ENCODE data around the gene RASGEF1C.
"Not testable (repeated sequence)": the region's sequence is repeated elsewhere in the genome, so short reads cannot be mapped to it uniquely, and the experiment has no call there.

RASGEF1C gene

GRCh38 chr5:180210961-180211760 is 2.1 kb upstream of the RASGEF1C start:
- DNase-seq = no peak

DNA sequence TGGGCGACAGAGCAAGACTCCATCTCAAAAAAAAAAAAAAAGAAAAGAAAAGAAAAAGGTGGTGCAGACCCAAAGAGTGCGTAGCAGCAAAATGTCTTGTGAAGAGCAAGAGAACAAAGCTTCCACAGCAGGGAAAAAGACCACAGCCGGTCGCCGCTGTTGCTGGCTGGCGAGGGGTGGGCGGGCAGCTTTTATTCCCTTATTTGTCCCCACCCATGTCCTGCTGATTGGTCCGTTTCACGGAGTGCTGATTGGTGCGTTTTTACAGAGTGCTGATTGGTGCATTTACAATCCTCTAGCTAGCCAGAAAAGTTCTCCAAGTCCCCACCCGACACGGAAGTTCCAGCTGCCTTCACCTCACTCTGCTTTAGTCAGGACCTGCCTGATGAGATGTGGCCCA is 1.1 kb upstream of the RASGEF1C start:
- DNase-seq = not testable (repeated sequence)

DNA sequence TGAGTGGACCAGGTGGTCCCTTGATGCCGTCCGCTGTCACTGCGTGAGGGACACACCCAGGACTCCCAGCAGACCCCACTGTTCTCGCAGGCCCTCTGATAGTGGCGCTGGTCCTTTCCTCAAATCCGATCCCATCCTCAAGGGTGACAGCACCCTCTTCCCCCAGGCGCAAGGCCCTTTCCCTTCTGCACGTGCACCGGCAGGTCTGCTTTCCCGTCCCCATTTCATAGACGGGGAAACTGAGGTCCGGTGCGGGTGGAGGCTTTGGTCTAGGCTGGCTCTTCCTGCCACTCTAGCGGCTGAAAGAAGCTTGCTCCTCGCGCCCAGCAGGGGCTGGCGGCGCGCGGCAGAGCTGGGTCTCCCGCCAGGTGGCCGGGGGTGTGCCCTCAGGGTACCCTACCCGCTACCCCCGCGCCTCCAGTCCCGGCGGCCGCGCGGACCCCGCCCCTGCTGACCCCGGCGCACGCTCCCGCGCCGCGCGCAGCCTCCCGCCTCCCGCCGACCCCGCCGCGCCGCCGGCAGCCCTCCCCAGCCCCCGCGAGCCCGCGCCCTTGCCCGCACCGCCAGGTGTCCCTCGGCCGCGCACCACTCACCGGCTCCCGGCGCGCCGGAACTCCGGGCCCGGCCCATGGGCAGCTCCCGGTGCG is 453 bp downstream of the RASGEF1C start:
- DNase-seq = no peak

- no peak for DNase-seq
Measured at GRCh38 chr5:180208038-180208434, 975 bp downstream of the RASGEF1C start.

DNA sequence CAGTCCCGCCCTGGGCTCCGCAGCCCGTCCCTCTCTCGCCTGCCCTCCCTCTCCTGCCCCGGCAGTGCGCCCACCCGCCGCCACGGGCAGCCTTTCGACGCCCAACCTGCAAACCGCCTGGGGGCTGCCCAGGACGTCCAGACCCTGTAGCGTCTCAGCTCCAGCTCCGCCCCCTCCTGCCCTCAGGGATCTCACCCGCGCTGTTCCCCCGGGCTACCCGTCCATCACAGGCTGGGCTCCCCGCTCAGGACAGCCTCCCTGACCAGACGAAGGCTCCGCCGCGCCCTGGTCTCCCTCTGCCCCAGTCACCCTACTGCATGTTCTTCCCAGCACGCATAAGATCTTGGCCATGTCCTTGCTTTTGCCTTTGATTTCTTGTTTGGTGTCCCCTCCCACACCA is 1.4 kb downstream of the RASGEF1C start:
- DNase-seq = no peak

DNA sequence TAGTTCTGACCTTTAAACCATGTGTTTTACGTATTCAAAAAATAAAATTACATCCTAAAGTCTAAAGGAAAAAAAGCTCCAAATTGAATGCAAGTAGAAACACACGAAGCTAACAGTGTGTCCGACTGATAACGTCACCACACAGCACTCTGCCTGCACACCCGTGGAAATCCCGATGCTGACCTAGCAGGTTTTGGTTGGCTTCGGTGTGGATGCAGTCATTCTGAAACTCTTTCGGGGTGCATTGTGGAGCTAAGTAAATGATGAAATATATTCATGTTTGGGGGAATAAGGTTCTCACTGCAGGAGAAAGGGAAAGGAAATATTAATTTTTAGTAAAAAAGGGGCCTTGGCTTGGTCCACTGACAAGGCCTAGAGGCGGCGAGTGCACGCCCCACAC is 2.0 kb downstream of the RASGEF1C start:
- DNase-seq = no peak

GRCh38 chr5:180205916-180206315 is 3.1 kb downstream of the RASGEF1C start:
- no peak for DNase-seq

- DNase-seq = no peak
Measured at GRCh38 chr5:180204276-180204819, 4.7 kb downstream of the RASGEF1C start.

DNA sequence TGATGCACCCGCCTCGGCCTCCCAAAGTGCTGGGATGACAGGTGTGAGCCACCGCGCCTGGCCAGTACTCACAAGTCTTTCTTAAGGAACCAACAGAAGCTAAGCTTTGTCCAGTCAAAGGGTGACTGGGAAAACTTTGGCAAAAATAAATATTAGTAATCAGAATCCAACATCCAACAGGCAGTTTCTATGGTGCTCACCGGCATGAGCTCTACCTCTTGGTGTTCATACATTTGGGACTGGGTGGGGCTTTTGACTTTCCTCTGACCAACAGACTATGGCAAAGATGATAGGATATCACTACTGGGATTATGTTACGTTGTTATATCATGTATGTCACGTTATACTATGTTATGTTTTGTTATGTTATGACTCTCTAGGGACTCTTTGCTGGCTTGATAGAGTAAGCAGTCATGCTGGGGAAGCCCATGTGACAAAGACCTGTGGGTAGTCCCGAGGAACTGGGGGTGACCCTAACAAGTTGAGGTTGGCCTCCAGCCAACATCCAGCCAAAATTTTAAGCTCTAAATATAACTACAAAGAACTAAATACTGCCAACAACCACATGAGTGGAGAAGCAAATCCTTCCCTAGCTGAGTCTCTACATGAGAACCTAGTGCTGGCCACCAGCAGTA is 6.0 kb downstream of the RASGEF1C start:
- DNase-seq = no peak

DNA sequence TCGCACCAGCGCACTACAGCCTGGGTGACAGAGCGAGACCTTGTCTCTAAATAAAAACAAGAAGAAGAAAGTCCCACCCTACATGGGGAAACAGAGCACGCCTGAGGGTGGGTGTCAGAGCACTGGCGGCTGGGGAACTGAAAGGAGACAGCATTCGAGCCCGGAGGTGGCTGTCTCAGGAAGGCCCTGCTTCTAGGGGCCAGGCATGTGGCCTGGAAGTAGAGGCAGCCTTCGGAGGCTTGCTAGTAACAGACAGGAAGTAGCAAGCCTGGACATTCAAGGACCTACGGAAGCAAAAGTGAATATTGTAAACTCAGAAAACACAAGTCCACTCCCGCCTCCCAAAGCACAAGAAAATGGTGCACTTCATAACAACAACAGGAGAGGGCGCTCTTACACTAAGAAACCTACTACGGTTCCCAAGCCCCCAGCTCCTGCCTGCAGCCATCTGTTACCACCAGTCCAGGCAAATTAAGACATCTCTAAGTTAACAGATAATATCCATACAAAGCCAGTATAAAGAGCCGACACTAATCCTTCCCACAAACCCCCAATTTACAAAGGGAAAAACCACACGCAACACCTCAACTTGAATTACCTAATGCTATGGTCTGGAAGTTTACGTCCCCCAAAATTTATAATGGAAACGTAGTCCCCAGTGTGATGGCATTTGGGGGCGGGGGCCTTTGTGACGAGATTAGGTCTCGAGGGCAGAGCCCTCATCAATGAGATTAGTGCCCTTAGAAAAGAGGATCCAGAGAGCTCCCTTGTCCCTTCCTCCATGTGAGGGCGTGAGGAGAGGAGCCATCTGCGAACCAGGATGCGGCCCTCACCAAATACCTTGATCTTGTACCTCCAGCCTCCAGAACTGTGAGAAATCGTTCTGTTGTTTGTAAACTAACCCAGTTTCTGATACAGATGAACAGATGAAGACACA is 7.7 kb downstream of the RASGEF1C start:
- no peak for DNase-seq

DNA sequence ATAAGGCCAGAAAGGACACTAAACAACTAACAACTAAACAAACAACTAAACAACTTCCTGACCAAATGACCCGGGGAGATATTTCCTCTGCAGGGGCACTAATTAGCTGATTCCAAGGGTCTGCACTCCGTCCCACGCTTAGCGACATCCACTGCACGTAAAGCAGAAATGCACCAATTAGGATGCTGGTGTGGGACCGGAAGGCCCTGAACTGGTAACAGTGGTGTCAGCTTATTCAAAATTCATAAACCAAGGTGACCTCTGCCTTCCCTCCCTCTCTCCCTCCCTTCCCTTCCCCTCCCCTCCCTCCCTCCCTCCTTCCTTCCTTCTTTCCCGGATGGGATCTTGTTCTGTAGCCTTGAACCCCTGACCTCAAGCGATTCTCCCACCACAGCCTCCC is 9.6 kb downstream of the RASGEF1C start:
- no peak for DNase-seq

GRCh38 chr5:180198208-180198607 is 10.8 kb downstream of the RASGEF1C start:
- DNase-seq = no peak

- no peak for DNase-seq
Measured at GRCh38 chr5:180197016-180197702, 11.9 kb downstream of the RASGEF1C start.

- no peak for DNase-seq
Measured at GRCh38 chr5:180194410-180195345, 14.3 kb downstream of the RASGEF1C start.

GRCh38 chr5:180193749-180194375 is 15.1 kb downstream of the RASGEF1C start:
- DNase-seq = no peak

GRCh38 chr5:180191716-180192115 is 17.3 kb downstream of the RASGEF1C start:
- no peak for DNase-seq

- no peak for DNase-seq
Measured at GRCh38 chr5:180187767-180188166, 21.2 kb downstream of the RASGEF1C start.

DNA sequence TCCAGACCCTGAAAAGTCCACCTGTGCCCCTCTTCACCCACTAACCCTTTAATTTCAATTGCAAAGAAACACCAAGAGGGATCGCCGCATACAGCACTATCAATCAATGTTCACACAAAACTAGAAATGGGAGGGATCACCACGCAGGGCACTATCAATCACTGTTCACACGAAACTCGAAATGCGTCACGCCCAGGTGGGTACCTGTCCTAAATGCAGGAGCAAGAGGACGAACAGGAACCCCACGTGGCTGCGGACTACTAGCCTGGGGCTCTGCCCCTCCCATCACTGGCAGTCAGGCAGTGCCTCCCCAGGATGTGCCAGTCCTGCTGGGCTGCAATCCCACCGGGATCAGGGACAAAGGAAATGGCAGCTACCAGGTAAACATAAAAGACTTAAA is 28.2 kb downstream of the RASGEF1C start:
- DNase-seq = no peak

DNA sequence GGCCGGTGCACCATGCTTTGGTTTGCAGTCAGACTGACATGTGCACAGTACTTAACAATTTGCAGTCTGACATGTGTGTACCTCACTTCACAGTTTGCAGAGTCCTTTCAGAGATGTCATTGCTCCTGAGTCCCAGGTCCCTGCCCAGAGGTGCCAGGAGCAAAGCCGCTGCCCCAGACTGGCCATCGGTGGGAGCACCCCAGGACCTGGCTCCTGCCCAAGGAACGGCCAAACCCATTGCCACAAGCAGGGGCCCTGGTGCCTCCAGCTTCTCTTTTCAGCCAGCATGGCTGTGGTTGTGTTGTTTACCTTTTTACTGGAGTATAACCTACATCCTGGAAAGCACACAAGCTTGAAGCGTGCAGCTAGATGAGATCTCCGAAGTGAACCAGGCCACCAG is 28.6 kb downstream of the RASGEF1C start:
- no peak for DNase-seq

All from CD4-positive, alpha-beta T cell treated with Interferon gamma for 1 hour (primary cell).